22Rv1 (cell line): Measurements from ENCODE around the gene RMI2.

ENCODE experiments used
- CTCF ChIP-seq: fragments of 450-650 bp; IDR thresholded peaks from 2 replicates; pipeline ENCODE4 v1.5.1; 2017; ENCODE audit warnings: mild to moderate bottlenecking
- ZFX ChIP-seq: fragments of 450-650 bp; IDR thresholded peaks from 2 replicates; pipeline ENCODE4 v1.6.1; 2017; ENCODE audit warnings: antibody characterized with exemption, borderline replicate concordance

- TF ChIP-seq CTCF: no peak
- TF ChIP-seq ZFX: no peak
Measured at GRCh38 chr16:11302977-11303376, 42.3 kb upstream of the RMI2 start.
